ENCODE measurements around the gene LTN1.

DNA sequence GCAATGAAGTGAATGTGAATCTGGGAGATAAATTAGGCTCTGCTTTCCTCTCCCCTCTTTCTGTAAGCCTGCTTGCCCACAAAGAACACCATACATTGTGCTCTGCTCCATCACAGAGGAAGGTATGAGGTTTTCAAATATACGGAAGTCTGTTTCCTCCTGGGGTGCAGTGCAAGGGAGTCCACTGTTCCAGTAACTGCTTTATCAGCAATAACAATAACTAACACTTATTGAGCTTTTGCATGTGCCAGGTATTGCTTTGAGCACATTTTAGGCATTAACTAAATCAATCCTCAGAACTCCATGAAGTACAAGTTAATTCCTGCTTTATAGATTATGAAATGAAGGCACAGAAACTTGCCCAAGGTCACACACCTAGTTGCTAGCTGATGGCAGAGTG is 10.0 kb downstream of the LTN1 start:
- TF ChIP-seq EZH2 (IDR thresholded peaks at IDR 0.05; ENCODE audit: insufficient read depth, low read length) = no peak
- TF ChIP-seq, protein P1, sequence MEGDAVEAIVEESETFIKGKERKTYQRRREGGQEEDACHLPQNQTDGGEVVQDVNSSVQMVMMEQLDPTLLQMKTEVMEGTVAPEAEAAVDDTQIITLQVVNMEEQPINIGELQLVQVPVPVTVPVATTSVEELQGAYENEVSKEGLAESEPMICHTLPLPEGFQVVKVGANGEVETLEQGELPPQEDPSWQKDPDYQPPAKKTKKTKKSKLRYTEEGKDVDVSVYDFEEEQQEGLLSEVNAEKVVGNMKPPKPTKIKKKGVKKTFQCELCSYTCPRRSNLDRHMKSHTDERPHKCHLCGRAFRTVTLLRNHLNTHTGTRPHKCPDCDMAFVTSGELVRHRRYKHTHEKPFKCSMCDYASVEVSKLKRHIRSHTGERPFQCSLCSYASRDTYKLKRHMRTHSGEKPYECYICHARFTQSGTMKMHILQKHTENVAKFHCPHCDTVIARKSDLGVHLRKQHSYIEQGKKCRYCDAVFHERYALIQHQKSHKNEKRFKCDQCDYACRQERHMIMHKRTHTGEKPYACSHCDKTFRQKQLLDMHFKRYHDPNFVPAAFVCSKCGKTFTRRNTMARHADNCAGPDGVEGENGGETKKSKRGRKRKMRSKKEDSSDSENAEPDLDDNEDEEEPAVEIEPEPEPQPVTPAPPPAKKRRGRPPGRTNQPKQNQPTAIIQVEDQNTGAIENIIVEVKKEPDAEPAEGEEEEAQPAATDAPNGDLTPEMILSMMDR (IDR thresholded peaks at IDR 0.05; ENCODE audit: insufficient read depth, low read depth, low read length) = no peak

All from astrocyte (in vitro differentiated cells and primary cell).